Left lung (tissue), 10 donors: ENCODE data around the gene CARHSP1. TPM values are rescaled to one million over a fixed set of nuclear protein-coding genes. Genes with fewer than 3 reads are reported as not detected.
A peak's percentile ranks its signal among the peaks of the same experiment; 100 is the strongest.
"Not testable (repeated sequence)": the region's sequence is repeated elsewhere in the genome, so short reads cannot be mapped to it uniquely, and the experiment has no call there.

ENCODE experiments used
- ATAC-seq: fragments of 200-7000 bp; cut with Tn5 transposase; one replicate; pipeline ENCODE4 v1.9.1; 2020; ENCODE audit warnings: moderate library complexity
- DNase-seq, 4 donors: peaks; one replicate each; pipeline ENCODE4 v3.0.0-alpha.2; 2013 to 2020
- H3K27ac ChIP-seq, 2 donors: fragments of 200-600 bp; sonication (generic) in 1 of 2; one replicate each; pipeline versions ENCODE4 v1.5.0 to v1.8.0; 2020 to 2021
- H3K27me3 ChIP-seq, 2 donors: fragments of 200-600 bp; sonication (generic) in 1 of 2; one replicate each; pipeline versions ENCODE4 v1.5.0 to v1.8.0; 2020 to 2021
- H3K36me3 ChIP-seq, 2 donors: fragments of 200-600 bp; sonication (generic) in 1 of 2; one replicate each; pipeline versions ENCODE4 v1.5.0 to v1.8.0; 2020 to 2021
- H3K4me1 ChIP-seq, 2 donors: fragments of 200-600 bp; one replicate each; pipeline ENCODE4 v1.8.0; 2021
- H3K4me3 ChIP-seq, 2 donors: fragments of 200-600 bp; sonication (generic) in 1 of 2; one replicate each; pipeline versions ENCODE4 v1.5.0 to v1.8.0; 2020 to 2021; ENCODE audit warnings: mild to moderate bottlenecking in 1 of 2
- H3K9me3 ChIP-seq, 2 donors: fragments of 200-600 bp; sonication (generic) in 1 of 2; one replicate each; pipeline versions ENCODE4 v1.5.0 to v1.8.0; 2020 to 2021
- CTCF ChIP-seq, 2 donors: fragments of 200-600 bp; sonication (generic) in 1 of 2; IDR thresholded peaks; one replicate each; pipeline versions ENCODE4 v1.5.0 to v1.8.0; 2021; ENCODE audit warnings: antibody characterized with exemption in 2 of 2
- intact Hi-C, 2 donors: fragments of 100-400 bp; cut with DNase I; formaldehyde crosslinking; loops; one replicate each; pipeline versions ENCODE4 v1.11.2 to v1.14.2; 2022
- polyA plus RNA-seq, 6 donors: library from polyadenylated mRNA; unstranded; fragments of 120-200 nt; gene quantifications; one replicate each; pipeline ENCODE4 v1.2.1, GENCODE V29; 2013; ENCODE audit not compliant: insufficient read length in 6 of 6
- total RNA-seq, 2 donors: library from RNA; stranded (reverse); fragmentation: NEBNext Ultra II Directional; extraction: Animal tissue kit (Norgen Biotek cat#: 25700); gene quantifications; one replicate each; pipeline ENCODE4 v1.2.1, GENCODE V29; 2021
- donor health status: DM: no; HTN: yes; CAD: no.
- donor health status: DM: no; HTN: no; CAD: no.

Gene CARHSP1
- total and polyA plus RNA-seq, 8 donors: 74.0 to 114 (median 93.7) TPM

- Histone ChIP-seq H3K4me1 (peaks cover 3 to 35% of the 10 kb centered on the region in 2 donors), H3K4me3 (no peak overlapping the region), H3K27ac (no peak overlapping the region), H3K9me3 (no peaks in the 10 kb centered on the region), H3K36me3 (no peaks in the 10 kb centered on the region), H3K27me3 (no peaks in the 10 kb centered on the region)
- intact Hi-C loops: loop anchor here (10.0 kb wide), 1 partner anchor 207 kb away; no protein-coding TSS in a partner anchor
- no peak for DNase-seq
- ATAC-seq: no peak
- TF ChIP-seq CTCF (IDR thresholded peaks at IDR 0.05): no peak
Measured at GRCh38 chr16:8872071-8872470, 3.3 kb upstream of the CARHSP1 start.

- not testable (repeated sequence) for H3K9me3 ChIP-seq, DNase-seq, H3K36me3 ChIP-seq, H3K27ac ChIP-seq, ATAC-seq, H3K4me3 ChIP-seq, H3K27me3 ChIP-seq
- peaks cover 13 to 57% of the 10 kb centered on the region in 2 donors for H3K4me1 ChIP-seq
- intact Hi-C loops: loop anchor here (10.0 kb wide), 1 partner anchor 205 kb away; no protein-coding TSS in a partner anchor
Measured at GRCh38 chr16:8869988-8870241, 1.1 kb upstream of the CARHSP1 start.

GRCh38 chr16:8869212-8869987 lies 594 bp upstream of the CARHSP1 start:
- H3K4me3 ChIP-seq: peak overlapping the region; percentile 42 to 87
- H3K9me3 ChIP-seq: no peaks in the 10 kb centered on the region
- ATAC-seq: no peak
- no peaks in the 10 kb centered on the region for H3K36me3 ChIP-seq
- no peak for DNase-seq
- peak in 1 of 2 donors; percentile 19 for TF ChIP-seq CTCF (IDR thresholded peaks at IDR 0.05)
- H3K27me3 ChIP-seq: no peaks in the 10 kb centered on the region
- intact Hi-C loops: no loop called here
- peak overlapping the region; percentile 55 to 88 for H3K27ac ChIP-seq
- H3K4me1 ChIP-seq: peaks cover 18 to 62% of the 10 kb centered on the region in 2 donors

GRCh38 chr16:8867932-8868415 lies 832 bp downstream of the CARHSP1 start:
- Histone ChIP-seq H3K4me3 (peak overlapping the region; percentile 42 to 87), H3K9me3 (no peaks in the 10 kb centered on the region), H3K4me1 (peaks cover 28 to 76% of the 10 kb centered on the region in 2 donors), H3K36me3 (no peaks in the 10 kb centered on the region), H3K27ac (peak overlapping the region; percentile 81 to 88), H3K27me3 (no peaks in the 10 kb centered on the region)
- intact Hi-C loops: no loop called here
- DNase-seq: no peak
- ATAC-seq: no peak
- TF ChIP-seq CTCF (IDR thresholded peaks at IDR 0.05): no peak

- intact Hi-C loops: no loop called here
- H3K27me3 ChIP-seq: no peaks in the 10 kb centered on the region
- no peaks in the 10 kb centered on the region for H3K36me3 ChIP-seq
- H3K4me1 ChIP-seq: peaks cover 28 to 81% of the 10 kb centered on the region in 2 donors
- ATAC-seq: peak; percentile 2
- no peak for TF ChIP-seq CTCF (IDR thresholded peaks at IDR 0.05)
- peak overlapping the region; percentile 81 to 88 for H3K27ac ChIP-seq
- no peaks in the 10 kb centered on the region for H3K9me3 ChIP-seq
- DNase-seq: peak; percentile 35 to 84 (median 56)
- H3K4me3 ChIP-seq: peak overlapping the region; percentile 42 to 87
Measured at GRCh38 chr16:8867216-8867931, 1.4 kb downstream of the CARHSP1 start.
